Astrocyte of the cerebellum (primary cell): ENCODE results near the gene INAFM2.

Experiments used
- DNase-seq: peaks from one replicate; pipeline ENCODE4 v3.0.0-alpha.2; 2011; ENCODE audit warnings: low read depth
- H3K4me3 ChIP-seq: 2 replicates; pipeline ENCODE4 v1.5.1; 2011; ENCODE audit warnings: mild to moderate bottlenecking, low read depth, low read length, moderate library complexity
- in situ Hi-C: cut with HindIII; loops from 2 replicates; pipeline ENCODE4 v1.10.0; 2017; ENCODE audit warnings: low sequenced_read_pairs
- TF ChIP-seq, protein P1 (sequence below): IDR thresholded peaks from 2 replicates; pipeline ENCODE4 v1.5.1; 2012; ENCODE audit warnings: low read length, low read depth, moderate library complexity, mild to moderate bottlenecking; ENCODE audit errors: missing control alignments

Gene INAFM2

DNA sequence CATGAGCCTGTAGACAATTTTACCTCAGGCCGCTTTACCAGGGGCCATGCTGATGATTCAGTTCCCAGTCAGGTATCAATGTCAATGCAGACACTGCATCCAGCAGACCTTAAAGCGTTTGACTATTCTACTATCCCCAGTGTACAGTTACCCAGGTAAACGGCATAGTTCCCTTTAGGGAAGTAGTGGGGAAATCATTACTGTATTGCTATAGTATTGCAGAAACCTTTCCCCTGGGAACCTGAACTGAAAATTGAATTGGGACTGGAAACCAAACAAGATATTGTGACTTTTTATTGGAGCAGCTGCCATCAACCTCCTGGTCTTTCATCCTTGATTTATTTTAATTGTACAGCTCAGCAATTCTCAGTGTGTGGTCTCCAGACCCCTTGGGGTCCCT lies 6.6 kb upstream of the INAFM2 start:
- in situ Hi-C loops: no loop called here
- TF ChIP-seq, protein P1, sequence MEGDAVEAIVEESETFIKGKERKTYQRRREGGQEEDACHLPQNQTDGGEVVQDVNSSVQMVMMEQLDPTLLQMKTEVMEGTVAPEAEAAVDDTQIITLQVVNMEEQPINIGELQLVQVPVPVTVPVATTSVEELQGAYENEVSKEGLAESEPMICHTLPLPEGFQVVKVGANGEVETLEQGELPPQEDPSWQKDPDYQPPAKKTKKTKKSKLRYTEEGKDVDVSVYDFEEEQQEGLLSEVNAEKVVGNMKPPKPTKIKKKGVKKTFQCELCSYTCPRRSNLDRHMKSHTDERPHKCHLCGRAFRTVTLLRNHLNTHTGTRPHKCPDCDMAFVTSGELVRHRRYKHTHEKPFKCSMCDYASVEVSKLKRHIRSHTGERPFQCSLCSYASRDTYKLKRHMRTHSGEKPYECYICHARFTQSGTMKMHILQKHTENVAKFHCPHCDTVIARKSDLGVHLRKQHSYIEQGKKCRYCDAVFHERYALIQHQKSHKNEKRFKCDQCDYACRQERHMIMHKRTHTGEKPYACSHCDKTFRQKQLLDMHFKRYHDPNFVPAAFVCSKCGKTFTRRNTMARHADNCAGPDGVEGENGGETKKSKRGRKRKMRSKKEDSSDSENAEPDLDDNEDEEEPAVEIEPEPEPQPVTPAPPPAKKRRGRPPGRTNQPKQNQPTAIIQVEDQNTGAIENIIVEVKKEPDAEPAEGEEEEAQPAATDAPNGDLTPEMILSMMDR: no peak
- DNase-seq: no peak
- no peak overlapping the region for H3K4me3 ChIP-seq

DNA sequence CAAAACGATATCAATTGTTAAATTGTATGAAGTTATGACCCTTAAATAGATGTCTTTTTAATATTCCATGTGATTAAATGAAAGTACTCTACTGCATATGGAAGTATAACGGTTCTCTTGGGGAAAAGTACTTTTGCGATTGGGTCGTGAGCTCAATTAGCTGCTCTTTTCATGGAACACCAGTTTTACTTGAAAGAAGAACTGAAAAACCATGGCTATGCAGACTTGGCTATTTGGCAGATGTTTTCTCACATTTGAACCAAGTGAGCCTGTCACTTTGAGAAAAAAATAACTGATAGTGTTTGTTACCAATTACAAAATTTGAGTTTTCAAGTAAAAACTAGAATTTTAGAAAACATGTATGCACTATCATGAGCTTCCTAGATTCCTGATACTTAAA lies 5.9 kb upstream of the INAFM2 start:
- TF ChIP-seq, protein P1: no peak
- H3K4me3 ChIP-seq: no peak overlapping the region
- DNase-seq: no peak
- in situ Hi-C loops: no loop called here

DNA sequence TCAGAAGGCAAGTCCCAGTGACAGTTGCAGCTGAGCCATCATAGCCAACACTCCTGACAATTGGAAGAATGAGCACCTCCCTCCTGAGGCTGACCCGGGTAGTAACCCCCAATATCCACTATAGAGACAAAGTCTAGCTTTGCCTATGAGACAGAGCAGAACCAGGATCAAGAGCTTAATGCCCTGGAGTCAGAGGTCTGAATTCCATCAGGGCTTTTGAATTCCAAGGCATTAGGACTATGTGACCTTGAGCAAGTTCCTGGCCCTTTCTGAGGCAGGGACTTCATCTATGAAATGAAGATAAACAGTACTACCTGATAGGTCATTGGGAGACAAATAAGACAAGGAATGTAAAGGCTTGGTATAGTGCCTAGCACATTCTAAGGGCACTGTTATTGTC lies 3.1 kb upstream of the INAFM2 start:
- no peak overlapping the region for H3K4me3 ChIP-seq
- TF ChIP-seq, protein P1: no peak
- in situ Hi-C loops: loop anchor here (5.0 kb wide), 1 partner anchor 102 kb away; no protein-coding TSS in a partner anchor
- no peak for DNase-seq

DNA sequence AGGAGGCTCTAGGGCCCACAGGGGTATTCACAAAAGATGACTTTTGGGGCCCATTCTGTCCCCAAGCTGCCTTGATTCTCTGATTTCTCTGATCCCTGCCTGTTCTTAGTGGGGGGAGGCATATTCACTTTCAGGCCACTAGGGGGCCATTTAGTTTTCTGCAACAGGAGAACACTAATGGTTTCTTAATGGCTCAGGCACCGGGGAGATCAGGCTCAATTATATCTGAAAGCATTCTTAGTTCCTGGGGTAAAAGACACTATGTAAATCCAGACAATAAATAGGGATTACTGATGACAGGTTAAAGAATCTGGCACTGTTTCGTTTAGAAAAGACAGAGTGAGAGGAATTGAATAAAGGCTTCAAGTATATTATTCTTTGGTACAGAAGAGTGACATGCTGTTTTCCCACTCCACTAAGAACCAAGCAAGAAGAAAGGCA lies 2.5 kb upstream of the INAFM2 start:
- DNase-seq: no peak
- no peak overlapping the region for H3K4me3 ChIP-seq
- in situ Hi-C loops: loop anchor here (5.0 kb wide), 1 partner anchor 101 kb away; no protein-coding TSS in a partner anchor
- TF ChIP-seq, protein P1: peak; percentile 93

DNA sequence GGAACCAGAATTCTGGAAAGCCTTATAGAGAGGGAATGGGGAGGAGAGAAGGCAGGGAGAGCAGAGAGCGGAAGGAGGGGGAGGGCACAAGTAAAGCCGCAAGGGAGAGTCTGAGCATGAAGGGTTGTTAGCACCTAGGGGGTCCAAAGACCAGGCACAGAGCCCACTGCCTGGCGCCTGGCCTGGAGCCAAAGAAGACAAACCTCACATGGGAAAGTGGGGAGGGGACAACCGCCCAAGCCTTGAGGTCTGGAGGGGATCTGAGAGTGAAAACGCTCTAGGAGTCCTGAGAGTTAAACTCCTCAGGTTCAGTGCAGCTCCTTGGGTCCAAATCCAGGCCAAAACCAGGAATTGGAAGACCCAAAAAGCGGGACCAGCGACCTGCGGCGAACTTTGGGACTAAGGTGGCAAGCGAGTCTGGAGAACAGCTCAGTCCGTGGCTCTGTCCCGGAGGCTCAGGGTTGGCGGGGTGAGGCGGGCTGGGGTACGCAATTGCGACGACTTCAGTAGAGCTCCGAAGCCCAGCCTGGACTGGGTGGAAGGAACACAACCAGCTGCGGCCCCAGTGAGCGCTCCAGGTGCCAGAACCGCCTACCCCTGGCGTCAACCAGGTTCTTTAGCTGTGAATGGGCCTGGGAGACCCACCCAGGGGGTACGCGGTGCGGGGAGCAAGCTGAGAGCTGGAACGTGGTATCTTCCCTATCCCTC lies 807 bp upstream of the INAFM2 start:
- peak overlapping the region; percentile 31 for H3K4me3 ChIP-seq
- DNase-seq: no peak
- in situ Hi-C loops: loop anchor here (5.0 kb wide), 1 partner anchor 100 kb away; no protein-coding TSS in a partner anchor
- TF ChIP-seq, protein P1: no peak

DNA sequence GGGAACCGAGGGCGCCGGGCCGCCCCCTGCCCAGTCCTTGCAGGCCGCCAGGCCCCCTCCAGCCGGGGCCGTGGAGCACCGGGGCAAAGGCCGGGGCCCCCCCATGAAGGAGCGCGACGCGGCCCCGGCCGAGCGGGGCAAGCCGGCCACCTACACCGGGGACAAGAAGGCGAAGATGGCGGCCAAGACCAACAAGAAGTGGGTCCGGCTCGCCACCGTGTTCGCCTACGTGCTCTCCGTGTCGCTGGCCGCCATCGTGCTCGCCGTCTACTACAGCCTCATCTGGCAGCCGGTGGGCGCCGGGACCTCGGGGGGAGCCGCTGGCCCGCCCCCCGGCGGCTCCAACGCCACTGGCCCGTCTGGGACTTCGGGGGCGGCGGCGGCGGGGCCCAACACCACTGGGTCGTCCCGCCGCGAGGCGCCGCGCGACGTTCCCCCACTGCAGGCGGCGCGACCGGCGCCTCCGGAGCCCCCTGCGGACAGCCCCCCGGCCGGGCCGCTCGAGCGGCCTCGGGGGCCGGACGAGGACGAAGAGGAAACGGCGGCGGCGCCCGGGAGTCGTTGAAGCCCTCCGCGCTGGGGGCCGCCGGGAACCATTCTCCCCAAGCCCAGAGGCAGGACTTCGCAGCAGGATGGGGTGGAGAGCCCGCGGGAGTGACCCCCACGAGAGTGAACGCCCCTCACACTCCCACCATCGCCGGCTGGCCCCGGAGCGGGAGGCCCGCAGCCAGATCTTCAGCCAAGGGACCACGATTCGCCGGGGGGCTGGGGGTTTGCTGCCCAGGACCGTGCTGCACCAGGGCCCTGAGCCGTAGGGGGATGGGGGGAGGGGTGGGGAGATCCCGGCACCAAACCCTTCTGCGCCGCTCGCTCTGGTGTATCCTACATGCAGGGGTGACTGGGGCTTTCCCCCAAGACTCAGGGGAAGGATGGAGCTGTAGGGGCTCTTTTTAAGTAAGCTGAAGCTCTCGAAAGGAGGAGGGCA lies 753 bp downstream of the INAFM2 start:
- TF ChIP-seq, protein P1: no peak
- DNase-seq: no peak
- in situ Hi-C loops: loop anchor here (5.0 kb wide), 1 partner anchor 98 kb away; no protein-coding TSS in a partner anchor
- peak overlapping the region; percentile 58 for H3K4me3 ChIP-seq
